T-helper 2 cell (primary cell): ENCODE measurements around the gene MAPKAP1.

Experiments
- DNase-seq, 5 experiments: peaks; one replicate each; pipeline versions ENCODE4 v3.0.0 to v3.0.0-alpha.2; 2012 to 2022

Gene MAPKAP1

GRCh38 chr9:125472926-125473701, 233.9 kb downstream of the MAPKAP1 start:
- DNase-seq, result no peak

GRCh38 chr9:125472562-125472925, 234.5 kb downstream of the MAPKAP1 start:
- DNase-seq, result no peak

DNA sequence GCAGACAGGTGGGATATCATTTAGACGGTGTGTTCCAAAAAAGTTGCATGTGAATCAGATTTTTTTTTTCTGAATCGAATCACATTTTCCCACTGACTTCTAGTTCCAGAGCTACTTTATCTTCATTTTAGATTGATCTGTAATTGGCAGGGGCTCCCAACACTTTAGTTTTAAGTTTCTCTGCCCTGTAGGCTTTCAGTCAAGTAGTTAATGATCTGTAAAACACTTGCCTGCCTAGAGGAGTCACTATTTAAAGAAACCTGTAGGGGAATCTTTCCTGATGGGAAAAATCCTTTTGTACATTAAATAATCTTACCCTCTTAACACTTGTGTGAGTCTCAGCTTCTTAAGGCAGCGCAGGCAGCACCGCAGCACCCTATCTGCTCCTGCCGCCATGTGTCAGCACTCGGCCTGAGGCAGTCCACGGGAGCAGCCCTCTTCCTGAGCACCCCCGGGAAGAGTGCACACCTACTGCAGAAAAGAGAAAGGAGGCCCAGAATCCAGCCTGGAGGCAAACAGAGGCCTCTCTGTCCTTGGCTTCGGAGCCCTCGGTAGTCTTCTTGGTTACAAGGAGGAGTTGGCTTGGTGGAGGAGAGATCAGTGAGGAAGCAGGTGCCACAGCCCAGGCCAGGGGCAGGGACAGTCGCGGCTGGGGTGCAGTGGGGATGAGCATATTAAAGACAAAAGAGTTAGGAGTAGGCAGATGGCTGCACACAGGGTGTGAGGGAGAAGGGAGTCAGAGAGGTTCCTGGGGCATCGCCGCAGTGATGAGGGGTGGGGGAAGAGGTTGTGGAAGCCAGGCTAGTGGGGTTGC, 236.0 kb downstream of the MAPKAP1 start:
- DNase-seq, result no peak

DNA sequence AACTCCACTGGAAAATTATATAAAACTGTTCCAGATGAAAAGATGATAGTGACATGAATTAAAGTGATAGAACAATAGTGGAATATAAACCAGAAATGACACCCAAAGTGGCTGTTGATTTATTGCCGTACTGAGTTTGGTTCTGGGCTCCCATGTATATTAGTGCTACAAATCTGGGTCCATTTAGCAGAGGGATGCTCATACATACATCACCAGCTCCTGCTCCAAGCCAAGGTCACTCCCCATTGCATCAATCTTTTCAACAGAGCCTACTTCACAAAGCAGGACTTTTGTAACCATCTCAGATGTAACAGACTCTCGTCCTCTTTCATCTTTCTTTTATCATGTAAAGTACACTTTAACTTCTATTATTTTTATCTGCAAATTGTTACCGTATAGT, 236.8 kb downstream of the MAPKAP1 start:
- DNase-seq, result no peak

DNA sequence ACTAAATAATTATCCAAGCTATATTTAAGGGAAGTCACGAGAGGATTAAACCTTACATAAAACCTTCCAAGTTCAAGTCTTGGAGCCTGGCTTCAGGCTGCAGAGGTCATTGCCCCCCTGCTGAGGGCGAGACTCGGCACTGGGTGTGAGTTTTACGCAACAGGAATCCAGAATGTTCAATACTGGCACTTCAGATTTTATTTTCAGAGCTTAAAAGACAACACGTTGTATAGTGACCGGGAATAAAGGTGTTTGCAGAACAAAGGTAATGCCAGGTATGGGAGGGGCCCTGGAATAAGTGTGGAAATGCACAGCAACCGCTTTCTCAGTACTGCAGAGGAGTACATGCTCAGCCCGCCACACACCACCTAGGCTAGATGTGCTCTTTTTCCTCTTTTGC, 238.4 kb downstream of the MAPKAP1 start:
- DNase-seq, result no peak

- no peak for DNase-seq
Observed at GRCh38 chr9:125467116-125467740, 239.8 kb downstream of the MAPKAP1 start.

- no peak for DNase-seq
Observed at GRCh38 chr9:125466411-125466810, 240.6 kb downstream of the MAPKAP1 start.

DNA sequence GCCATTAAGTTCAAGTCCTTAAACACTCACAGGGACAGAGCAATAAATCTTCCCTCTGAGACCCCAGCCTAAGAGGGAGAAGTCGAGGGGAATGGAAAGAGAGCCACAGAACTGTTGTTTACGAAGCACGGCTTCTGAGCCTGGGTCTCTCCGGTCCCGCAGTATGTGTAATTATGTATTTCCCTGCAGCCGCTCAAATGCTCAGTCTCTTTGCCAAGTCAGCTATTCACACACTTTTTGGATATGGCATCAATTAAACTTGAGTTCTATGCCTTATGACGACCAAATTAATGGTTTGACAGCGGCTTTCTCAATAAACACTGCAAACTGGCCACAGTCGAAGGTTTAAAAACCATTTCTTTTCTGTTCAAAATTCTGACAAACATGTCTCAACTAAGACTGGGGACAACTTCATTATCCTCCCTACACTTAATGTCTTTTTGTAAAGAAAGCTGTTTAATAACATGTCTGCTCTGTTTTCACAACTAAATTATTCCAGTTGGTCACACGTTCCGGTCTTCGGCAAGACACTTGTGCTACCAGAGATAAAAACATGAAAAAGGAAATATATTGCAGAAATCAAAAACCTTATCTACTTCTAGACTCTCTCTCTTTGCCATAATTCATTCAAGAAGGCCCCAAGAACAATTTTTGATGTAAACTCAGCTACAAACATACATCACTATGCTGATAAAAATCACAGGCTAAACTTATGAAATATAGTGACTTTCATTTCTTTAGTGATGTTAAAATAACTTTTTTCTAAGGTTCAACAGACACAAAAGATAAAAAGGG, 242.2 kb downstream of the MAPKAP1 start:
- DNase-seq, result no peak

- DNase-seq, result no peak
Observed at GRCh38 chr9:125463926-125464325, 243.1 kb downstream of the MAPKAP1 start.

DNA sequence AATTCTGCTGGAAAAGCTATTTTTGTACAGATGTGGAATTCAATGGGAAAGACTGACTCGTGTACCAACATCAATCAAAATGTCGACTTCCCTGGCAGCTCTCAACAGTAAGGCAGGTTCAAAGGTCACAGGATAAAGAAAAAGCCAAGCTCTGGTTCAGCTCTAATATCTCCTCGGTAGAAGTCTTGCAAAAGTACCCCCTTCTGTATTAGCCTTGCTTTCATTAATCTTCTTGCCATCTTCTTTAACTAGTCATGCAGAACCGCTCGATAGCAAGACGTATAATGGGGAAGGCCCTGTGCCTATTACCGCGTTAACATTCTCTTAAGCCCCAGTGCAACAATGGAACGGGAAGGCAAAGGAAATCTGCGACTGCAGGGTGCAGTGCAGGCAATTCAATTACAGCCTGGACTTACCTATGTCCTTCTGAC, 244.1 kb downstream of the MAPKAP1 start:
- no peak for DNase-seq

- DNase-seq, result no peak
Observed at GRCh38 chr9:125461636-125462190, 245.3 kb downstream of the MAPKAP1 start.

DNA sequence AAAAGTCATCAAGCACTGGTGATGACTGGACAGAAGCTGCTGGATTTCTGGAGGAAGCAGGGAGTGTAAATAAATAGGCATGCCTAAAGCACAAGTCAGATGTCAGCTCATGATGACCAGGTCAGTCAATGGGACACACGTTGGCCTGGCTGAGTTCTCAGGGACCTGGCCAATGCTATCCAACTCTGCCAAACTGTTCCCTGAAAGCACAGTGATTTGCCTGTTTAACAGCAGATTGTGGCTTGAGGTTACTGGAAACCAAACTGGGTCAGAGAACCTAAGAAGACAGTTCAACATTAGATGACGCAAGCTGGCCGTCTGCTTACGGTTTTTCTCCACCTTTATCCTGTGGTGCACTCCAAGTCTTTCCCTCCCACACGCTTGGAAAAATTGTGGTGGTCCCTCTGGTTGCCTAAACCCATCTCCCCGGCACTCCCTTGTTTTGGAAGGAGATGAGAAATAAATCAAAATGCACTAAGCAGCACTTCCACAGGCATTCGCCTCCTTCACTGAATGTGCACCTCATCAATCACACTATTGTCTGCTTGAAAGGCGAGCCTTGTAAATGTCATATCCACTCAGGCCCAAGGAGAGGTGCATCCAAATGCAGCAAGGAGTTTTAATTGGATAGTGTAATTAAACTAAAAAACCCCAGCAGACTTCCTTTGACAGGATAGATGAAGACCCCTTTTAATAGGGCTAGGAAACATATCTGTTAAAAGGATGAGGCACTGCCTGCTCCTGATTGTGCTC, 245.9 kb downstream of the MAPKAP1 start:
- no peak for DNase-seq

GRCh38 chr9:125460346-125460745, 246.7 kb downstream of the MAPKAP1 start:
- no peak for DNase-seq

DNA sequence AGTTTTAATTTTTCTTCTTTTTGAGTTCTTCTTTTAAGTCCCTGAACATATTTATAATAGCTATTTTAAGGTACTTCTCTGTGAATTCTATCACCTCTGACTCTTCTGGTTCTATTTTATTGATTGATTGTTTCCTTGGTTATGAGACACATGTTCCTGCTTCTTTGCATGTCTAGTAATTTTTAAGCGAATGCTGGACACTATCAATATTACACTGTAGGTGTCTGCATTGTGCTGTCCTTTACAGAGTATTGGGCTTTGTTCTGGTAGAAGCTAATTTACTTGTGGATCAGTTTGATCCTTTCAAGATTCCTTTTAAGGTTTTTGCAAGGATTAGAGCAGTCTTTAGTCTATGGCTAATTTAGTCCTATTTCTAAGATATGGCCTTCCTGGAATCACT, 249.7 kb downstream of the MAPKAP1 start:
- DNase-seq, result no peak

- no peak for DNase-seq
Observed at GRCh38 chr9:125455876-125456275, 251.1 kb downstream of the MAPKAP1 start.

- no peak for DNase-seq
Observed at GRCh38 chr9:125455132-125455531, 251.9 kb downstream of the MAPKAP1 start.

DNA sequence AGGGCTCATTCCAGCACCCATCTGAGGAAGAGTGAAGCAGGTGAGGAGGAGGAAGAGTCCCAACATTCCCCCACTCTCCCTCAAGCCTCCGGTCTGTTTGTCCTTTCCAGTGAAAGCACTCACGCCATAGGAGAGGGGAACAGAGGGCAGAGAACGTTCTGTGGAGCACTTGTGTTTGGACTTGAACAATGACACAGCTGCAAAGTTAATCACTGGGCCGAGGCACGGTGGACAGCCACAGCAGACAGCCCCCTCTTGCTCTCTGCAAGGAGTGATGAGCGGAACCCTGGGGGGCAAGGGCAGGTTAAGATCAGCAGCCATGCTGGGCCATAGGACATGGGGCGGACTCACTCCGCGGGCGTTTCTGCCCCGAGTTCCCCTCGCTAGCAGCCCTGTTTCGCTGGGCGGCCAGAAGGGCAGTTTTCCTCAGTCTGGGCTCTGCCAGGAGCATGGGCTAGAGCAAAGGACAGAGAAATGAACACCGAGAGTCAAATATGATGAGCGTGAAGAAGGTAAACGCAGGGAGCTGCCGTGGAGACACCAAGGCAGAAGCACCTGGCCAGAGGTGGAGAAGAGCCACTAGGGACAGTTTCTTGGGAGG, 259.7 kb downstream of the MAPKAP1 start:
- no peak for DNase-seq

GRCh38 chr9:125446561-125447094, 260.4 kb downstream of the MAPKAP1 start:
- no peak for DNase-seq

DNA sequence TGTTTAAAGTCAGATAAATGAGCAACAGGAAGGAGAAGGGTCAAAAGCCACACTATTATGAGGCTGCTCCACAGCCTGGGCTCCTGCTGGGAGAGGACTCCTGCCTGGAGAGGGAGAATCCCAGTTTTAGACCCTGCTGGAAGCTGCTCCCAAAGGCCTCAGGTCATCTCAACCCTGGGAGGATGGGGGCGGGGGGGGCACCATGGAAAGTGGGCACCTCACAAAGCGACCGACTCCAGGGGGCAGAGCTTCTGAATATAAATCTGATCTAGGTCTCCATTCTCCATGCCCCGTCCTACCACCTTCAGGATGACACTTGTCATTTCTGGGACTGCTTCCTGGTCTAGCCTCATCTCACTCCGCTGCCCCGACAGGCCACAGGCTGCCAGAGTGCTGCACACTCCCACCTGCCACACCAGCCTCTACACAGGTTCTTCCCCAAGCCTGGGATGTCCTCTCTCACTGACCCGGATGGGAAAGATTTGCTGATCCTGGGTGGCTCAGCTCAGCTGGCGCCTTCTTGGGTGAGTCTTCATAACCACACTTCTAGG, 262.0 kb downstream of the MAPKAP1 start:
- DNase-seq, result no peak

DNA sequence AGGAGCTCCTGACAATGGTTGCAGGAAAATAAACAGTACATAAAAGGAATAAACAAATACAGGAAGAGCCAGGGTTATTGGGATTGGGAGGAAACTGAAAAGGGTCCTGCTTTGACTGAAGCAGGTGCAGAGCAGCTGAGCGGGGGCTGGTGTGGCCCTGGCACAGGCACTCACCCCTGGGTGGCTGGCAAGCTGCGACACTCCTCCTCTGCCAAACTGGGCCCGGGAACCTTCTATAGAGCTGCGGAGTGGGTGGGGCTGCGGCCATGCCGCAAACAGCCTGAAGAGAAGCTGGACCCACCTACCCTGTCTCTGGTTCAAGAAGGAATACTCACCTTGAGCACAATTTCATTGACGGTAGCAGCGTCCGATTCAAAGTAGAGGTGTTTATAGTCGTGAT, 262.8 kb downstream of the MAPKAP1 start:
- no peak for DNase-seq

- DNase-seq, result no peak
Observed at GRCh38 chr9:125443367-125443766, 263.6 kb downstream of the MAPKAP1 start.
